CD4-positive, alpha-beta T cell (primary cell): ENCODE results near the gene LAMTOR2. TPM values are rescaled to one million over a fixed set of nuclear protein-coding genes. Genes with fewer than 3 reads are reported as not detected.

Experiments used
- ATAC-seq: fragments of 200-7000 bp; cut with Tn5 transposase; one replicate; pipeline ENCODE4 v1.10.0; 2022; ENCODE audit warnings: mild to moderate bottlenecking; ENCODE audit not compliant: poor library complexity
- CTCF ChIA-PET: fragments of 350-600 bp; sonication (Branson Sonifier 250); formaldehyde crosslinking; loops from one replicate; lab custom pipeline; 2021; ENCODE audit warnings: antibody characterized with exemption, inconsistent platforms; lab: Charles Lee
- POLR2A ChIA-PET: fragments of 350-600 bp; sonication (Branson Sonifier 250); formaldehyde crosslinking; loops from one replicate; lab custom pipeline; 2021; ENCODE audit warnings: antibody characterized with exemption, inconsistent platforms; lab: Charles Lee
- DNase-seq, 14 experiments: peaks; one replicate each; pipeline ENCODE4 v3.0.0-alpha.2; 2013 to 2020; ENCODE audit warnings: mixed read lengths in 2 of 14
- H3K27ac ChIP-seq, 2 donors: one replicate each; pipeline versions ENCODE4 v1.5.1 to v1.7.0; 2013; ENCODE audit warnings: low read length in 2 of 2, low read depth in 1 of 2, mild to moderate bottlenecking in 1 of 2
- H3K27me3 ChIP-seq, 2 experiments: 1 replicate in 1 of 2; 2 replicates in 1 of 2; pipeline versions ENCODE4 v1.6.1 to v1.7.0; 2013; ENCODE audit warnings: low read length in 2 of 2, control low read depth in 1 of 2, mild to moderate bottlenecking in 1 of 2, moderate library complexity in 1 of 2; ENCODE audit not compliant: insufficient read depth in 2 of 2, control insufficient read depth in 1 of 2
- H3K36me3 ChIP-seq: one replicate; pipeline ENCODE4 v1.6.1; 2013; ENCODE audit warnings: low read length, control low read depth; ENCODE audit not compliant: insufficient read depth
- H3K4me1 ChIP-seq: one replicate; pipeline ENCODE4 v1.6.1; 2013; ENCODE audit warnings: low read length, control low read depth; ENCODE audit not compliant: insufficient read depth
- H3K4me3 ChIP-seq: one replicate; pipeline ENCODE4 v1.5.1; 2013; ENCODE audit warnings: mild to moderate bottlenecking, low read length, moderate library complexity
- H3K9me3 ChIP-seq, 2 experiments: 1 replicate in 1 of 2; 2 replicates in 1 of 2; pipeline versions ENCODE4 v1.6.1 to v1.7.0; 2013; ENCODE audit warnings: low read length in 2 of 2, mild to moderate bottlenecking in 2 of 2, control low read depth in 1 of 2, moderate library complexity in 1 of 2; ENCODE audit not compliant: control insufficient read depth in 1 of 2, insufficient read depth in 1 of 2
- H3K27ac Mint-ChIP-seq: one replicate; pipeline ENCODE4 v1.8.0; 2020; ENCODE audit warnings: mixed read lengths
- H3K27me3 Mint-ChIP-seq: one replicate; pipeline ENCODE4 v1.8.0; 2021; ENCODE audit warnings: mixed read lengths
- H3K36me3 Mint-ChIP-seq: one replicate; pipeline ENCODE4 v1.8.0; 2021; ENCODE audit warnings: low read depth, mixed read lengths
- H3K4me1 Mint-ChIP-seq: one replicate; pipeline ENCODE4 v1.8.0; 2021; ENCODE audit warnings: low read depth, mixed read lengths
- H3K4me3 Mint-ChIP-seq: one replicate; pipeline ENCODE4 v1.8.0; 2020; ENCODE audit warnings: mild to moderate bottlenecking, mixed read lengths
- H3K9me3 Mint-ChIP-seq: one replicate; pipeline ENCODE4 v1.8.0; 2020; ENCODE audit warnings: mixed read lengths
- intact Hi-C, 2 experiments: fragments of 100-400 bp; cut with DNase I in 1 of 2; cut with micrococcal nuclease in 1 of 2; formaldehyde crosslinking; loops; one replicate each; pipeline versions ENCODE4 v1.15.1 to v1.9.0; 2023 to 2025; cut with DNase I, micrococcal nuclease
- total RNA-seq, 174 experiments: library from RNA in 2 of 174; stranded (reverse) in 2 of 174; gene quantifications; one replicate each; pipeline ENCODE4 v1.2.3 and lab custom pipeline; 2021 to 2026
- TF ChIP-seq, protein P1 (sequence below): fragments of 200-600 bp; IDR thresholded peaks from one replicate; pipeline ENCODE4 v1.8.0; 2022; ENCODE audit warnings: antibody characterized with exemption, mild to moderate bottlenecking

LAMTOR2 gene
- total RNA-seq, 2 experiments from 2014 or later, result 7.0 to 8.7 TPM

DNA sequence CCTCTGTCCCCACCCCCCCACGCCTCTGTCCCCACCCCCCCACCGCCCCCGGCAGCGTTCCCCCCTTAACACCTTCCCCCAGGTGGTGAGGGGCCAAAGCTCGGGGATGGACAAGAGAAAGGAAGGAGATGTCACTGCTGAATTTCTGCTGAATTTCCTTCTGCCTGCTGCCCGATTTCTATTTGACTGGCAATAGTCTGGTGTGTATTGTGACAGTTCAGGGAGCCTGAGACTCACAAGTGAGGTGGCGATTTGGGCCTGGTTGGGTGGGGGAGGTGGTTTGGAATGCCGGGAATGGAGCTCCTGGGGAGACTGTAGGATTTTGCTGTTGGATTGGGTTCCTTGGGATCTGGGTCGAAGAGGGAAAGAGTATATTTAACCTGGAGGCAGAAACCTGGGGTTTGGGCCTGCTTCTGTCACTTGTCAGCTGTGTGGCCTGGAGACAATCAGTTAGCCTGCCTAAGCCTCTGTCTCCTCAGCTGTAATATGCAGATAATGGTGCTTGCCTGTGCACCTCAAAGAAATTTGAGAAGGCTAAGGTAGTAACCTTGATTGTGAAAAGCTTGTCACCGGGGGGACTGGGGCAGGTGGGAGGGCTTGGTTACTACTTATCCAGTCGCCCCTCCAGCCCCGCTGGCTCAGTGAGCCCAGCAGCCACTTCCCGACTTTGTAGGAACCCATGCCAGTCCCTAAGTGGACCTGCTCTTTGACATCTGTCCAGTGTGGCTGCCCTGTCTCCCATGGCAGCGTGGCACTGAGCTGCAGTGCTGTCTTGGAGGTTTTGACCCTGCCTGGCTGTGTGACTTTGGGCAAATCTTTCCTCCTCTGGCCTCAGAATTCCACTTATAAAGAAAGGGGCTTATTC lies 52.3 kb downstream of the LAMTOR2 start:
- Mint-ChIP-seq H3K4me3 (peak overlapping the region; percentile 62), H3K36me3 (peaks cover 4% of the 10 kb centered on the region), H3K4me1 (peaks cover 41% of the 10 kb centered on the region), H3K9me3 (no peaks in the 10 kb centered on the region), H3K27me3 (no peaks in the 10 kb centered on the region), H3K27ac (peak overlapping the region; percentile 94)
- H3K9me3 ChIP-seq, result no peaks in the 10 kb centered on the region
- peak overlapping the region; percentile 77 to 95 for H3K27ac ChIP-seq
- peak overlapping the region; percentile 57 for H3K4me3 ChIP-seq
- intact Hi-C loops, result loop anchor here in 1 of 2 experiments (1.0 kb wide), 3 partner anchors 7 to 20 kb away; partner anchors contain the start of gene LMNA
- ATAC-seq (peak; percentile 15), DNase-seq (no peak)
- H3K27me3 ChIP-seq, result no peaks in the 10 kb centered on the region
- H3K36me3 ChIP-seq, result no peaks in the 10 kb centered on the region
- ChIA-PET CTCF (interaction anchor here (1.0 to 4.0 kb wide), 6 partner anchors 8 to 118 kb away, joined by 3 to 41 read pairs (median 4); partner anchors contain the start of gene LMNA), POLR2A (interaction anchor here (0.9 to 2.3 kb wide), 7 partner anchors 9 to 106 kb away, joined by 3 to 22 read pairs (median 5); partner anchors contain the start of genes LMNA and PMF1)
- peaks cover 51% of the 10 kb centered on the region for H3K4me1 ChIP-seq
- TF ChIP-seq, protein P1, sequence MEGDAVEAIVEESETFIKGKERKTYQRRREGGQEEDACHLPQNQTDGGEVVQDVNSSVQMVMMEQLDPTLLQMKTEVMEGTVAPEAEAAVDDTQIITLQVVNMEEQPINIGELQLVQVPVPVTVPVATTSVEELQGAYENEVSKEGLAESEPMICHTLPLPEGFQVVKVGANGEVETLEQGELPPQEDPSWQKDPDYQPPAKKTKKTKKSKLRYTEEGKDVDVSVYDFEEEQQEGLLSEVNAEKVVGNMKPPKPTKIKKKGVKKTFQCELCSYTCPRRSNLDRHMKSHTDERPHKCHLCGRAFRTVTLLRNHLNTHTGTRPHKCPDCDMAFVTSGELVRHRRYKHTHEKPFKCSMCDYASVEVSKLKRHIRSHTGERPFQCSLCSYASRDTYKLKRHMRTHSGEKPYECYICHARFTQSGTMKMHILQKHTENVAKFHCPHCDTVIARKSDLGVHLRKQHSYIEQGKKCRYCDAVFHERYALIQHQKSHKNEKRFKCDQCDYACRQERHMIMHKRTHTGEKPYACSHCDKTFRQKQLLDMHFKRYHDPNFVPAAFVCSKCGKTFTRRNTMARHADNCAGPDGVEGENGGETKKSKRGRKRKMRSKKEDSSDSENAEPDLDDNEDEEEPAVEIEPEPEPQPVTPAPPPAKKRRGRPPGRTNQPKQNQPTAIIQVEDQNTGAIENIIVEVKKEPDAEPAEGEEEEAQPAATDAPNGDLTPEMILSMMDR, result no peak

DNA sequence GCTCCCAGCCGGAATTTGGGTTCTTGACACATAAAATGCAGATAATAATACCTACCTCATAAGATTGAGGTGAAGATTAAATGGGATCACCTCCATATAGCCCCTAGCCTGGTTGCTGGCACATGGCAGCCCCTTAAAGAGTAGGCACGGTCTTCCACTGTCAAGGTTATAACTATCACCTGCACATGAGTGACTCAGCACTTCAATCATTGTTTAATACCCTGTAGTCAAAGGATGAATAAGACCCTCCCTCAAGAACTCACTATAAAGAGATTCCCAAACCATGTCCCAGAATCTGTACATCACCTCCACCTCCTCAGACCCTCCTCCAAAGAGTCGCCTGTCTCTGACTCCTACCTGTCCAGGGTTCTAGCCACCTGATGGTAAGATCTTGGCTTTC lies 53.5 kb downstream of the LAMTOR2 start:
- intact Hi-C loops, result no loop called here

More for the DNA sequence above, 53.5 kb downstream of the LAMTOR2 start:
- CTCF ChIA-PET, result interaction anchor here (1.2 to 4.0 kb wide), 4 partner anchors 11 to 117 kb away, joined by 4 to 41 read pairs (median 10); no protein-coding TSS in a partner anchor
- POLR2A ChIA-PET, result interaction anchor here (1.3 to 2.3 kb wide), 3 partner anchors 8 to 105 kb away, joined by 5 to 22 read pairs (median 8); partner anchors contain the start of genes LMNA and PMF1
- Mint-ChIP-seq H3K9me3 (no peaks in the 10 kb centered on the region), H3K36me3 (peaks cover 4% of the 10 kb centered on the region), H3K27ac (peak overlapping the region; percentile 94), H3K4me1 (peaks cover 41% of the 10 kb centered on the region), H3K4me3 (no peak overlapping the region), H3K27me3 (peaks cover 9% of the 10 kb centered on the region)
- Histone ChIP-seq H3K4me1 (peaks cover 42% of the 10 kb centered on the region), H3K27ac (no peak overlapping the region), H3K27me3 (no peaks in the 10 kb centered on the region), H3K9me3 (no peaks in the 10 kb centered on the region), H3K4me3 (no peak overlapping the region), H3K36me3 (no peaks in the 10 kb centered on the region)
- no peak for ATAC-seq
- TF ChIP-seq, protein P1, result no peak
- no peak for DNase-seq

Other genes starting within 250 kb of the LAMTOR2 start
- gene GON4L, start 197.6 kb upstream of the LAMTOR2 start, total RNA-seq, result 10 to 100 TPM; 71.0 to 77.0 TPM
- 1 to 10 TPM; 6.1 to 6.3 TPM for gene SYT11, start 195.2 kb upstream of the LAMTOR2 start, total RNA-seq
- gene RIT1, start 143.4 kb upstream of the LAMTOR2 start, total RNA-seq, result 10 to 100 TPM; 66.2 to 67.0 TPM
- gene KHDC4, start 120.4 kb upstream of the LAMTOR2 start, total RNA-seq, result 10 to 100 TPM; 56.6 to 60.8 TPM
- not detected for gene RXFP4, start 113.1 kb upstream of the LAMTOR2 start, total RNA-seq
- 10 to 100 TPM; 54.8 to 62.4 TPM for gene ARHGEF2, start 76.2 kb upstream of the LAMTOR2 start, total RNA-seq
- 100 to 1,000 TPM; 223 to 225 TPM for gene SSR2, start 33.8 kb upstream of the LAMTOR2 start, total RNA-seq
- gene UBQLN4, start 984 bp upstream of the LAMTOR2 start, total RNA-seq, result 10 to 100 TPM; 10.6 to 11.9 TPM
- 1 to 10 TPM in 1 of 2 experiments, under 1 TPM in 1; 0.58 to 1.3 TPM for gene RAB25, start 6.4 kb downstream of the LAMTOR2 start, total RNA-seq
- under 1 TPM; 0.27 to 0.36 TPM for gene MEX3A, start 27.7 kb downstream of the LAMTOR2 start, total RNA-seq
- 100 to 1,000 TPM; 435 to 455 TPM for gene LMNA, start 59.9 kb downstream of the LAMTOR2 start, total RNA-seq
- 10 to 100 TPM in 1 of 2 experiments, 1 to 10 TPM in 1; 9.4 to 10.1 TPM for gene SEMA4A, start 98.8 kb downstream of the LAMTOR2 start, total RNA-seq
- gene SLC25A44, start 139.3 kb downstream of the LAMTOR2 start, total RNA-seq, result 10 to 100 TPM; 11.6 to 13.0 TPM
- 10 to 100 TPM; 58.0 to 61.2 TPM for gene PMF1, start 158.2 kb downstream of the LAMTOR2 start, total RNA-seq
- gene BGLAP, start 187.4 kb downstream of the LAMTOR2 start, total RNA-seq, result 1 to 10 TPM; 1.9 to 2.6 TPM
- gene PAQR6, start 193.3 kb downstream of the LAMTOR2 start, total RNA-seq, result 1 to 10 TPM; 3.4 to 3.6 TPM
- 10 to 100 TPM; 51.6 to 56.1 TPM for gene SMG5, start 228.0 kb downstream of the LAMTOR2 start, total RNA-seq
- gene TMEM79, start 229.5 kb downstream of the LAMTOR2 start, total RNA-seq, result 1 to 10 TPM; 1.0 to 1.7 TPM
- gene GLMP, start 240.9 kb downstream of the LAMTOR2 start, total RNA-seq, result 10 to 100 TPM; 12.3 to 16.1 TPM
- gene VHLL, start 244.5 kb downstream of the LAMTOR2 start, total RNA-seq, result not detected